GM13977 (cell line): ENCODE measurements around the gene DDIT4.

Experiments used
- DNase-seq: peaks from one replicate; pipeline ENCODE4 v3.0.0; 2012; ENCODE audit warnings: low spot score
- CTCF ChIP-seq: IDR thresholded peaks from 2 replicates; pipeline ENCODE4 v1.5.1; 2012; ENCODE audit warnings: mild to moderate bottlenecking, control low read depth; ENCODE audit not compliant: insufficient read depth; ENCODE audit errors: extremely low read depth, missing control alignments
- in situ Hi-C: fragments of 300-500 bp; cut with MboI; formaldehyde crosslinking; loops from one replicate; pipeline ENCODE4 v1.12.0; 2022; ENCODE audit warnings: low sequenced_read_pairs, low pct_unique_long_range_greater_than_20kb, mixed read lengths, inconsistent platforms; ENCODE audit not compliant: unreplicated experiment

The DDIT4 gene

GRCh38 chr10:72250666-72251065, 23.1 kb upstream of the DDIT4 start:
- no peak for TF ChIP-seq CTCF
- in situ Hi-C loops: loop anchor here (10.0 kb wide), 1 partner anchor 84 kb away; no protein-coding TSS in a partner anchor
- no peak for DNase-seq

GRCh38 chr10:72251635-72252034, 22.1 kb upstream of the DDIT4 start:
- TF ChIP-seq CTCF: no peak
- DNase-seq: no peak
- in situ Hi-C loops: loop anchor here (10.0 kb wide), 1 partner anchor 83 kb away; no protein-coding TSS in a partner anchor

- no peak for DNase-seq
- TF ChIP-seq CTCF: no peak
- in situ Hi-C loops: loop anchor here (10.0 kb wide), 1 partner anchor 82 kb away; no protein-coding TSS in a partner anchor
Observed at GRCh38 chr10:72252972-72253371, 20.8 kb upstream of the DDIT4 start.

- no peak for TF ChIP-seq CTCF
- no peak for DNase-seq
- in situ Hi-C loops: loop anchor here (10.0 kb wide), 1 partner anchor 81 kb away; no protein-coding TSS in a partner anchor
Observed at GRCh38 chr10:72253578-72253977, 20.1 kb upstream of the DDIT4 start.

- peak; percentile 3 for TF ChIP-seq CTCF
- peak; percentile 55 for DNase-seq
- in situ Hi-C loops: loop anchor here (10.0 kb wide), 1 partner anchor 80 kb away; no protein-coding TSS in a partner anchor
Observed at GRCh38 chr10:72254813-72255568, 18.7 kb upstream of the DDIT4 start.

- no peak for TF ChIP-seq CTCF
- in situ Hi-C loops: loop anchor here (10.0 kb wide), 1 partner anchor 79 kb away; no protein-coding TSS in a partner anchor
- no peak for DNase-seq
Observed at GRCh38 chr10:72255977-72256729, 17.6 kb upstream of the DDIT4 start.
